Measurements from ENCODE around the gene C2orf76.
"Not testable (repeated sequence)": the region's sequence is repeated elsewhere in the genome, so short reads cannot be mapped to it uniquely, and the experiment has no call there.

C2orf76 gene

DNA sequence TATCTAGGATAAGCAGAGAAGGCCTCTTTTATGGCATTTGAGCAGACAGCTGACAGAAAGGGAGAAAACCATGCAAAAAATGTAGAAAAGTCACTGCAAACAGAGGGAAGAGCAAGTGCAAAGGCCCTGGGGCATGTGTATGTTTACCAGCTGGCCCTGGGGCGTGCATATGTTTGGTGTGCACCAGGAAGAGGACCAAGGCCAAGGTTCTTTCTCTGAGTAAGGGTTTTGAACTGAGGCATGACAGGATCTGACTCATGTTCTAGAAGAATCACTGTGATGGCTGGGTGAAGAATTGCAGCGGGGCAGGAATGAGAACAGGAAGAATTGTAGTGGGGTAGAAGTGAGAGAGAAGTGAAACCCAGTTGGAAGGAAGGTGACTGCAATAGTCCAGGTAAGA lies 73.4 kb downstream of the C2orf76 start:
- DNase-seq: no peak

DNA sequence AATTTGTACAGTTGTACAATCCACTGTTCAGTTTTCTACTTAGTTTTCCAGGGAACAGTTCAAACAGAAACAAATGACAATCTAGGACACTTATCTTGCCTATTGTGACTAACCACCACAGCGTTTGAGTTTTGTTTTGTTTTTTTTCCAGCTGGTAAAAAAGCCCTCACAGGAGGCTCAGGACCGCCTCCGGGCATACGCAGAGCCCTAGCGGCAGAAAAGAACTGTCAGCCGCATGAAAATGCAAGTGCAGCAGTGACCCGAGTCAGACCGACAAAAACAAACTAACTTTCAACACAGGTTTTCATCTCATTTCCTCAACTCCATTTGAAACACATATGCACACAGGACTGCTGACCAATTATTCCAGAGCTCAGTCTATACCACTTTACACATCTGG lies 74.4 kb downstream of the C2orf76 start:
- DNase-seq: no peak

GRCh38 chr2:119291588-119292167 lies 75.0 kb downstream of the C2orf76 start:
- DNase-seq: no peak

DNA sequence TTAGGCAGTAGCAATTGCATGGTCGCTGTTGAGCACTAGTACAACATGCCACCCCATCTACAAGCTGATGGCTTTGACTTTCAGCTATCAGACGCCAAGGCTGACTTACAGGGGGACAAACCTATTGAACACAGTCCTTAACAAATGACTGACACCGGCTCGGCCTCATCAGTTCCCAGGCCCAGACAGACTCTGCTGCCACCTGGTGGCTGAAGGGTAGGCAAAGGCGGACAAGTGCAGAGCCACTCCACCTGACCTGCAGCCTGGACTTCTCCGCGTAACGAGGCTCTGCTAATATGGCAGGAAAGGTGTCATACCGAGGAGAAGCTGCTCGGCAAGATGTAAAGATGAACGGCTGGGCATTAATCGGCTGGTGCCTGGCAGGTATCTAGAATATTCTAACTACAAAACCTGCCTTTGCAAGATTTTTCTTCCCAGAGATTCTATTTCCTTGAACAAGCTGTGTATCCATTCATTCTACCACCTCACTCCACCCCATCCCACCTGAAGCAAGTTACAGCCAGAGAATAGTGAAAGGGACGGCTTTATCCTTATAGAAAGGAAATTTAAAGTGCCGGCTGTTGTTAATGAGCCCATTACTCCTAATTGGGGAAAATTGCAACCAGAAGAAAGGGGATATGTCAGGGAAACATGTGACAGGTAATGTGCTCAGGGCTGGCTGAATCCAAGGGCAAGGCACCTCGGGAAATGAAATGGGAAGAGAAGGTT lies 75.6 kb downstream of the C2orf76 start:
- DNase-seq: no peak

- no peak for DNase-seq
Observed at GRCh38 chr2:119289642-119290041, 77.0 kb downstream of the C2orf76 start.

DNA sequence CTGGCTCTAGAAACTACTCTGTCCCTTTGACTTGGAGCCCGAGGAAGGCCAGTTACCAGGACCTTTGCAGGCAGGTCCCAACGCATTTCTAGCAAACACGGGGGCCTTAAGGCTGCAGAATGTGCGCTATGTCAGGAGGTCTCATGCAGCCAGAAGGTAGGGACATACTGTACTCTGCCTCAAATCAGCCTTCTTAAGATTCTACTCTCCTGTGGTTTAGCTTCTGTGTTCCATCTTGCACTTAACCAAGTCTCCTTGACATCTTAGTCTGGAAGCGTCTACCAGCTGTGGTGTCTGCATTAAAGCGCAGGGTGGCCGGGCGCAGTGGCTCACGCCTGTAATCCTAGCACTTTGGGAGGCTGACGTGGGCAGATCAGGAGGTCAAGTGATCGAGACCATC lies 77.5 kb downstream of the C2orf76 start:
- no peak for DNase-seq

GRCh38 chr2:119288576-119288975 lies 78.1 kb downstream of the C2orf76 start:
- DNase-seq: no peak

DNA sequence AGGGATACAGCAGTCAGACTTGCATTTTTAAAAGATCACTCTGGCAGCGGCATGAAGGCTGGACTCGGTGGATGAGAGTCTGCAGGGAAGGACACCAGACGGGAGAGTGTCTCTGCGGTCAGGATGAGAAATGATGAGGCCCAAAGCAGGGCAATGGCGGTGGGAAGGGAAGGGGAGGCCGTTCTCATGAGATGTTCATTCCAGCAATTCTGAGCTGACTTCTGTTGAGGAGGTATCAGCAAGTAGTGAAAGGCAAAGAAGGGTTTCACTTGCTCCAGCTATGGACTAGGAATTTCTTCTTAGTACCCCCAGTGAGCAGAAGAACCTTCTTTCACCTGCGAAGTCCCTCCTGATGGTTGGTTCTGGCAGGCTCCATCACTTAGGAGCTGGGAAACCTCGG lies 80.0 kb downstream of the C2orf76 start:
- DNase-seq: no peak

DNA sequence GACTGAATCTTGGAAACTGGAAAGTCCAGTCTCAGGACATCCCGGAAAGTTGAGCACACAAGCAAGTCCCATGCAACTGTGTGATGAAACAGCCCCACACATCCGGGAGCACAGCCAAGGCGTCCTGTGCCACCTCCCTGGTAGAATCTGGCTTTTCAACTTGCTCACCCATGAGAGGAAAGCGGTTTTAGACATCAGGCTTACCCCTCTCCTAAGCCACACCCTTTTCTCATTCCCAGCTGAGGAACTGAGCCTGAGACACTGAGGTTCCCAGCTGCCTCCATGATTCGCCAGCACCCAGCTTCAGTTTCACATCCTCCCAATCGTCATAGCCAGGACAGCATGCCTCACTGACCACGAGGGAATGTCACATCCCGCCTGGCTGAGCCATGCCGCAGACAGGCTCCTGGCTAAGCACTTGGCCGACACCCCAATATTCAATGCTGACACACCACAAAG lies 82.7 kb downstream of the C2orf76 start:
- no peak for DNase-seq

GRCh38 chr2:119282996-119283511 lies 83.6 kb downstream of the C2orf76 start:
- DNase-seq: no peak

GRCh38 chr2:119282146-119282995 lies 84.3 kb downstream of the C2orf76 start:
- no peak for DNase-seq

DNA sequence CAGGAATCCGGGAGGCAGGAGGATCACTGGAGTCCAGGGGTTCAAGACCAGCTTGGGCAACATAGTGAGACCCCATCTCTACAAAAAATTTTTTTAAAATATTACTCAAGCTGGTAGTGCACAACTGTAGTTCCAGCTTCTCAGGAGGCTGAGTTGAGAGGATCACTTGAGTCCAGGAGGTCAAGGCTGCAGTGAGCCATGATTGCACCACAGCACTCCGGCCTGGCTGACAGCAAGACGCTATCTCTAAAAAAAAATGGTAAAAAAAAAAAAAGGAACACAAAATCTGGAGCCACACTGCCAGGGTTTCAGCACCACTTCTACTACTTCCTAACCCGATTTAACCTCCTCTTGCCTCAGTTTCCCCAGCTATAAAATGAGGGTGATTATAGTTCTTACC lies 86.0 kb downstream of the C2orf76 start:
- DNase-seq: no peak

DNA sequence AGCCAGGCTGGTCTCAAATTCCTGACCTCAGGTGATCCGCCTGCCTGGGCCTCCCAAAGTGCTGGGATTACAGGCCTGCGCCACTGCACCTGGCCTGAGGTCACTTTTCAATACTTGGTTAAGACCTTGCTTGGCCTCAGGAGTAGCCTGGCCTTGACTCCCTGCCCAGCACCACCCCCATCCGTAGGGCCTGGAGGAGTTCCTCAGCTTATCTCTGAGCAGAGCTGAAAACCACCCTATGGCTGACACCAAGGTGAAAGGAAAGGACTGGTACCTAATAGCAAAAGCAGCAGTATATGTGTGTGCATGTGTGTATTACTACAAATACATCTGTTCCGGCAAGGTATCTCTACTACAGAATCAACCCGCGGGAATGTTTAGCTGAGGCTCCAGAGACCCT lies 87.0 kb downstream of the C2orf76 start:
- DNase-seq: no peak

DNA sequence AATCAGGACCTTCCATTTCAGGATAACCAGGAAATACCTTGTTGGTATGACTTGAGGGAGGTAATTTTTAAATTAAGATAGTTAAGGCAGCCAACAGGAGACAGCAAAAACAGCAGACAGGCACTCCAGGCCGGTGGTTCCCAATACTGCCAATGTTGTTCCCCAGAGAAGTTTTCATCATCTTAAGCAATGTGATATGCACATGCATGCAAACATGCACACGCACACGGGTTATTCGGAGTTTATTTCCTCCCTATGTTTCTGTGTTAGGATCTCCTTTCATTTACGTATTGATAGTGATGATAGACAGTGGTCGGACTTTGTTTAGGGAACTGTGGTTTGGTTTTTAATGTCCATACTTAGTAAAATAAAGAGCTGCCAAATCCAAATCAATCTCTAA lies 87.7 kb downstream of the C2orf76 start:
- DNase-seq: no peak

DNA sequence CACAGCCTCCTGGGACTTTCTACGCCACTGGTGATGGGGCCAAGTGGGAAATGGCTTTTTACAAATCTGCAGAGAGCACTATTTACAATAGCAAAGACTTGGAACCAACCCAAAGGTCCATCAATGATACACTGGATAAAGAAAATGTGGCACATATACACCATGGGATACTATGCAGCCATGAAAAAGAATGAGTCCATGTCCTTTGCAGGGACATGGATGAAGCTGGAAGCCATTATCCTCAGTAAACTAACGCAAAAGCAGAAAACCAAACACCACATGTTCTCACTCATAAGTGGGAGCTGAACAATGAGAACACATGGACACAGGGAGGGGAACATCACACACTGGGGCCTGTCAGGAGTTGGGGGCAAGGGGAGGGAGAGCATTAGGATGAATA lies 88.2 kb downstream of the C2orf76 start:
- DNase-seq: not testable (repeated sequence)

- DNase-seq: no peak
Observed at GRCh38 chr2:119276864-119277263, 89.8 kb downstream of the C2orf76 start.

DNA sequence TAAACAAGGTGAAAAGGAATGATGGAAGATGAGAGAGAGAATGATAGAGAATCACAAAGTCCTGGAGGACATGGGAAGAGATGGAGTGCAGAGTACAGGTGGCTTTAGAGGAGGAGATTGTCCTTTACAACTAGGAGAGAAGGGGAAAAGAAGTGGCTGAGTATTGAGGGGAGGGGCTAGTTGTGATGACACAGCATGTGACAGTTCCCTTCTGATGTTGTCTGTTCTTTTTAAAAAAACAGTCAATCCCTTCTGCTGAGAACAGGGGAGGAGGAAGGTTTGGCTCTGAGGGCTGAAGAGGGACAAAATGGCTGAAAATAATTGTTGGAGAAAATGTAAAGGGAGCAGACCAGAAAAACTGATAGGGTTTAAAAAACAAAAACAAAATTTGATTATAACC lies 99.0 kb downstream of the C2orf76 start:
- DNase-seq: no peak

DNA sequence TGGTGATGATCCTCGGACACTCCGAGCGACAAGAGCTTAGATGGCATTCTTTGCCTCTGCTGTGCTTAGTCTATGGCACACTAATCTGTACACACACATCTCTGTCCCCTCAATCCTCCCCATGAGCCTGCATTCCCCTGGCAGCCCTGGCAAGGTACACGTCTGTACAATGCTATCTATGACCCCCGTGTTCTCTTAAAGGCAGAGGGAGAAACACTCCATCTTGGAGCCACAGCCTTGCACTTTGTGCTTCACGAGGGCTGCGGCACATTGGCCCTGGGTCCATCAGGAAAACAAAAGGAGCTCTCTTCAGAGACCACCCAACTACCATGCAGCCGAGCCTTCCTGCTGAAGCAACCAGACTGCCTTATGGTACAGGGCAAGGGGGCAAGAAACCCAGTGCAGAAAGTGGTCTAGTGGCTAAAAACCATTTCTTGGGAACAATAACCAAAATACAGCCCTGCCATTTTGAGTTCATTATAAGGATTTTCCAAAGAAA lies 100.5 kb downstream of the C2orf76 start:
- no peak for DNase-seq

- DNase-seq: no peak
Observed at GRCh38 chr2:119265693-119266066, 101.0 kb downstream of the C2orf76 start.

- DNase-seq: peak; percentile 6
Observed at GRCh38 chr2:119264781-119265692, 101.6 kb downstream of the C2orf76 start.

GRCh38 chr2:119263656-119264055 lies 103.0 kb downstream of the C2orf76 start:
- DNase-seq: no peak

- DNase-seq: no peak
Observed at GRCh38 chr2:119263025-119263424, 103.6 kb downstream of the C2orf76 start.

All from T1000 (cell line).